OCI-LY7 (cell line): ENCODE data around the gene ZNF205. TPM values are rescaled to one million over a fixed set of nuclear protein-coding genes. Genes with fewer than 3 reads are reported as not detected.

Experiments
- BruUV-seq: library from RNA; stranded (reverse); fragments of 400-500 nt; replicated peaks from 2 replicates; lab custom pipeline; 2021; lab: Mats Ljungman, UMichigan
- CTCF ChIA-PET: fragments of 300-600 bp; sonication (Branson Sonifier 250); formaldehyde crosslinking; loops from one replicate; lab custom pipeline; 2022; ENCODE audit warnings: antibody characterized with exemption; ENCODE audit not compliant: unreplicated experiment; lab: Charles Lee
- POLR2A ChIA-PET: fragments of 300-600 bp; sonication (Branson Sonifier 250); formaldehyde crosslinking; loops from one replicate; lab custom pipeline; 2022; ENCODE audit warnings: antibody characterized with exemption; lab: Charles Lee
- DNase-seq: peaks from one replicate; pipeline ENCODE4 v3.0.0-alpha.2; 2015; ENCODE audit warnings: low spot score
- H2AFZ ChIP-seq: fragments of 200-600 bp; sonication (generic), shearing (Covaris generic); 2 replicates; pipeline ENCODE4 v1.6.1; 2014; ENCODE audit warnings: mild to moderate bottlenecking, antibody characterized with exemption, low read length, moderate library complexity
- H3K27ac ChIP-seq: fragments of 200-600 bp; sonication (generic); 2 replicates; pipeline ENCODE4 v1.5.1; 2014; ENCODE audit warnings: mixed run types, low read depth, mild to moderate bottlenecking, moderate library complexity, low read length, inconsistent platforms; ENCODE audit not compliant: poor library complexity, severe bottlenecking
- H3K36me3 ChIP-seq: fragments of 200-600 bp; sonication (generic); 2 replicates; pipeline ENCODE4 v1.6.1; 2014; ENCODE audit warnings: mild to moderate bottlenecking, antibody characterized with exemption, low read length, moderate library complexity, mixed read lengths; ENCODE audit not compliant: insufficient read depth
- H3K4me1 ChIP-seq: fragments of 200-600 bp; sonication (generic); 2 replicates; pipeline ENCODE4 v1.5.1; 2014; ENCODE audit warnings: mild to moderate bottlenecking, low read length; ENCODE audit not compliant: insufficient read depth, poor library complexity, severe bottlenecking
- H3K4me2 ChIP-seq: fragments of 200-600 bp; sonication (generic); 2 replicates; pipeline ENCODE4 v1.6.1; 2014; ENCODE audit warnings: mild to moderate bottlenecking, low read length
- H3K4me3 ChIP-seq: fragments of 200-600 bp; sonication (generic); 2 replicates; pipeline ENCODE4 v1.5.1; 2014; ENCODE audit warnings: mild to moderate bottlenecking, low read depth, low read length; ENCODE audit not compliant: poor library complexity, severe bottlenecking
- H3K79me2 ChIP-seq: fragments of 200-600 bp; sonication (generic); 2 replicates; pipeline ENCODE4 v1.6.1; 2016; ENCODE audit warnings: low read depth, mild to moderate bottlenecking, low read length, moderate library complexity, mixed read lengths; ENCODE audit not compliant: insufficient read depth
- H3K9me2 ChIP-seq: fragments of 200-600 bp; sonication (generic); 2 replicates; pipeline ENCODE4 v1.6.1; 2016; ENCODE audit warnings: mild to moderate bottlenecking, low read length, mixed read lengths; ENCODE audit not compliant: insufficient read depth
- H3K9me3 ChIP-seq: fragments of 200-600 bp; sonication (generic); 2 replicates; pipeline ENCODE4 v1.6.1; 2014; ENCODE audit warnings: mild to moderate bottlenecking, mixed run types, low read length, mixed read lengths
- H4K20me1 ChIP-seq: fragments of 200-600 bp; sonication (generic); 2 replicates; pipeline ENCODE4 v1.6.1; 2014; ENCODE audit warnings: mild to moderate bottlenecking, antibody characterized with exemption, low read length, moderate library complexity, mixed read lengths; ENCODE audit not compliant: insufficient read depth
- CTCF ChIP-seq: fragments of 200-600 bp; sonication (generic); conservative IDR thresholded peaks from 2 replicates; pipeline ENCODE4 v1.5.1; 2014; ENCODE audit warnings: mild to moderate bottlenecking, antibody characterized with exemption, low read length, moderate library complexity, mixed read lengths
- EZH2phosphoT487 ChIP-seq: fragments of 200-600 bp; sonication (generic); IDR thresholded peaks from 2 replicates; pipeline ENCODE4 v1.6.1; 2018; ENCODE audit warnings: low read depth, borderline replicate concordance, mild to moderate bottlenecking, mixed run types, antibody characterized with exemption, low read length, moderate library complexity, mixed read lengths
- intact Hi-C: fragments of 100-400 bp; cut with micrococcal nuclease; formaldehyde crosslinking; loops from one replicate; pipeline ENCODE4 v1.10.0; 2022; ENCODE audit not compliant: unreplicated experiment
- total RNA-seq, 2 experiments: library from RNA; depleted of rRNA in 1 of 2; stranded (reverse); fragments of >200 nt in 1 of 2; shearing (Covaris generic) in 1 of 2; gene quantifications; 2 replicates each; pipeline ENCODE4 v1.2.3, GENCODE V29; 2014 to 2022

Gene ZNF205
- total RNA-seq, 2 experiments from 2014 or later = 0.30 to 1.2 TPM

- no peak overlapping the region for H3K27ac ChIP-seq
- no peak overlapping the region for H3K4me2 ChIP-seq
- no peak for TF ChIP-seq EZH2phosphoT487
- TF ChIP-seq CTCF = no peak
- no peaks in the 10 kb centered on the region for H4K20me1 ChIP-seq
- no TSS peak for BruUV-seq
- no peaks in the 10 kb centered on the region for H3K79me2 ChIP-seq
- no peak overlapping the region for H3K4me3 ChIP-seq
- DNase-seq = no peak
- peaks cover 6% of the 10 kb centered on the region; the same call in 1 of the 2 replicates for H3K36me3 ChIP-seq
- intact Hi-C loops = no loop called here
- no peaks in the 10 kb centered on the region for H3K9me3 ChIP-seq
- H2AFZ ChIP-seq = no peak overlapping the region
- no peaks in the 10 kb centered on the region for H3K4me1 ChIP-seq
- H3K9me2 ChIP-seq = no peaks in the 10 kb centered on the region
- ChIA-PET CTCF (no interaction called here), POLR2A (no interaction called here)
These were observed 30.8 kb downstream of the ZNF205 start for GRCh38 chr16:3143189-3143588.

GRCh38 chr16:3143598-3144320, 31.4 kb downstream of the ZNF205 start:
- TF ChIP-seq EZH2phosphoT487 (no peak), CTCF (no peak)
- Histone ChIP-seq H3K27ac (no peak overlapping the region), H3K4me3 (no peak overlapping the region), H3K36me3 (peaks cover 6% of the 10 kb centered on the region; the same call in 1 of the 2 replicates), H3K9me3 (no peaks in the 10 kb centered on the region), H3K4me1 (no peaks in the 10 kb centered on the region), H2AFZ (no peak overlapping the region), H4K20me1 (no peaks in the 10 kb centered on the region), H3K4me2 (no peak overlapping the region), H3K79me2 (no peaks in the 10 kb centered on the region), H3K9me2 (no peaks in the 10 kb centered on the region)
- intact Hi-C loops = no loop called here
- CTCF ChIA-PET = no interaction called here
- POLR2A ChIA-PET = no interaction called here
- no TSS peak for BruUV-seq
- DNase-seq = no peak

- BruUV-seq = no TSS peak
- H3K36me3 ChIP-seq = peaks cover 6% of the 10 kb centered on the region; the same call in 1 of the 2 replicates
- TF ChIP-seq EZH2phosphoT487 (no peak), CTCF (no peak)
- no peak overlapping the region for H3K4me2 ChIP-seq
- no peak overlapping the region for H3K4me3 ChIP-seq
- H3K79me2 ChIP-seq = no peaks in the 10 kb centered on the region
- intact Hi-C loops = no loop called here
- H3K9me3 ChIP-seq = no peaks in the 10 kb centered on the region
- CTCF ChIA-PET = interaction anchor here (0.7 kb wide), 1 partner anchor 675 kb away, joined by 3 read pairs; no protein-coding TSS in a partner anchor
- H4K20me1 ChIP-seq = no peaks in the 10 kb centered on the region
- H3K4me1 ChIP-seq = peaks cover 6% of the 10 kb centered on the region
- POLR2A ChIA-PET = no interaction called here
- H3K27ac ChIP-seq = no peak overlapping the region
- no peaks in the 10 kb centered on the region for H3K9me2 ChIP-seq
- H2AFZ ChIP-seq = no peak overlapping the region
- no peak for DNase-seq
These were observed 32.1 kb downstream of the ZNF205 start for GRCh38 chr16:3144321-3144983.
